Fibroblast of lung (primary cell): ENCODE results near the gene PROSER2. TPM values are rescaled to one million over a fixed set of nuclear protein-coding genes. Genes with fewer than 3 reads are reported as not detected.

Experiments
- DNase-seq, 2 donors: peaks; one replicate each; pipeline versions ENCODE4 v3.0.0 to v3.0.0-alpha.2; 2010; ENCODE audit warnings: low read depth in 2 of 2
- H2AFZ ChIP-seq: 2 replicates; pipeline ENCODE4 v1.5.1; 2012; ENCODE audit warnings: low read length, control low read depth, inconsistent platforms
- H3K27ac ChIP-seq: 2 replicates; pipeline ENCODE4 v1.5.1; 2011; ENCODE audit warnings: low read length, control low read depth; ENCODE audit not compliant: insufficient read depth
- H3K27me3 ChIP-seq: 2 replicates; pipeline ENCODE4 v1.5.1; 2011; ENCODE audit warnings: mild to moderate bottlenecking, low read length; ENCODE audit not compliant: control insufficient read depth, insufficient read depth
- H3K36me3 ChIP-seq: 2 replicates; pipeline ENCODE4 v1.5.1; 2011; ENCODE audit warnings: low read length; ENCODE audit not compliant: control insufficient read depth, insufficient read depth
- H3K4me1 ChIP-seq: 2 replicates; pipeline ENCODE4 v1.5.1; 2011; ENCODE audit warnings: low read length; ENCODE audit not compliant: control insufficient read depth, insufficient read depth; ENCODE audit errors: extremely low read depth
- H3K4me2 ChIP-seq: 2 replicates; pipeline ENCODE4 v1.5.1; 2011; ENCODE audit warnings: low read length, control low read depth; ENCODE audit not compliant: insufficient read depth; ENCODE audit errors: extremely low read depth
- H3K4me3 ChIP-seq, 4 experiments: fragments of 200-600 bp in 1 of 4; sonication (generic) in 1 of 4; replicated peaks in 1 of 4; 2 replicates each; pipeline ENCODE4 v1.5.1; 2011 to 2016; ENCODE audit warnings: low read length in 4 of 4, low read depth in 3 of 4, mild to moderate bottlenecking in 3 of 4, control low read depth in 2 of 4, inconsistent platforms in 1 of 4, mixed read lengths in 1 of 4; ENCODE audit not compliant: insufficient read depth in 1 of 4; ENCODE audit errors: control extremely low read depth in 1 of 4
- H3K79me2 ChIP-seq: 2 replicates; pipeline ENCODE4 v1.5.1; 2012; ENCODE audit warnings: mild to moderate bottlenecking, low read length, inconsistent platforms; ENCODE audit not compliant: control insufficient read depth, insufficient read depth
- H3K9ac ChIP-seq: 2 replicates; pipeline ENCODE4 v1.5.1; 2011; ENCODE audit warnings: mild to moderate bottlenecking, low read length, control low read depth; ENCODE audit not compliant: insufficient read depth
- H3K9me3 ChIP-seq: 2 replicates; pipeline ENCODE4 v1.5.1; 2012; ENCODE audit warnings: low read depth, low read length; ENCODE audit not compliant: control insufficient read depth, insufficient read depth
- H4K20me1 ChIP-seq: 2 replicates; pipeline ENCODE4 v1.5.1; 2011; ENCODE audit warnings: low read length; ENCODE audit not compliant: control insufficient read depth, insufficient read depth; ENCODE audit errors: extremely low read depth
- EZH2 ChIP-seq: IDR thresholded peaks from 2 replicates; pipeline ENCODE4 v1.5.1; 2012; ENCODE audit warnings: low read length, control low read depth, mild to moderate bottlenecking; ENCODE audit errors: missing control alignments
- polyA plus RNA-seq, 2 donors: library from polyadenylated mRNA; depleted of rRNA in 1 of 2; stranded (reverse) in 1 of 2; unstranded in 1 of 2; fragments of >200 nt; gene quantifications; 2 replicates each; pipeline ENCODE4 v1.2.1, GENCODE V29; 2011 to 2012; ENCODE audit warnings: missing spikeins in 1 of 2
- total RNA-seq: library from RNA; depleted of rRNA; stranded (reverse); fragments of >200 nt; gene quantifications from 2 replicates; pipeline ENCODE4 v1.2.1, GENCODE V29; 2014
- TF ChIP-seq, protein P1 (sequence below), 2 donors: IDR thresholded peaks in 1 of 2; conservative IDR thresholded peaks in 1 of 2; 1 replicate in 1 of 2; 2 replicates in 1 of 2; pipeline ENCODE4 v1.5.1; 2011 to 2012; ENCODE audit warnings: low read length in 2 of 2, control low read depth in 1 of 2, inconsistent platforms in 1 of 2, low read depth in 1 of 2, mild to moderate bottlenecking in 1 of 2

Gene PROSER2
- total and polyA plus RNA-seq, 2 donors (not counting 1 experiment from before 2014, with no cell fraction given), result 1.2 to 2.6 TPM

DNA sequence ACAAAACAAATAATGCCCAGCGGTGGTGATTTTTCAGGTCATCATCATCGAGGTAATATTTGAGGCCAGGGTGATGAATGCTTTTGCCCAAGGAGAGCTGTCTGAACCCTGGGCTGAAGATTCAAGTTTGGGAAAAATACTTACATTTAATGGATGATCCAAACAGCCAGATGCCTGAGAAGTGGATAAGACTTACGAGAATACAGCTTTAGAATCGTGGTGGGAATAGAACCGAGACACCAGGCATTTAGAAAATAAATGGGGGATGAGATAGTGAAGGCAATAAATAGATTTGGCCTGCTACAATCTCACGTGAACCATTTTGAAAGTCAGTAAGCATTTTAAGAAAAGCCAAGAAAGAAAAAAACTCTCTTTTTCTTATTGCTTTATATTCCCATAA is 12.2 kb upstream of the PROSER2 start:
- Histone ChIP-seq H3K9ac (no peak overlapping the region), H3K27ac (no peak overlapping the region), H4K20me1 (no peaks in the 10 kb centered on the region), H2AFZ (no peak overlapping the region), H3K79me2 (no peaks in the 10 kb centered on the region), H3K9me3 (no peaks in the 10 kb centered on the region), H3K4me3 (no peak overlapping the region), H3K27me3 (no peaks in the 10 kb centered on the region), H3K4me1 (peaks cover 2% of the 10 kb centered on the region), H3K4me2 (no peak overlapping the region), H3K36me3 (no peaks in the 10 kb centered on the region)
- no peak for TF ChIP-seq EZH2
- TF ChIP-seq, protein P1, sequence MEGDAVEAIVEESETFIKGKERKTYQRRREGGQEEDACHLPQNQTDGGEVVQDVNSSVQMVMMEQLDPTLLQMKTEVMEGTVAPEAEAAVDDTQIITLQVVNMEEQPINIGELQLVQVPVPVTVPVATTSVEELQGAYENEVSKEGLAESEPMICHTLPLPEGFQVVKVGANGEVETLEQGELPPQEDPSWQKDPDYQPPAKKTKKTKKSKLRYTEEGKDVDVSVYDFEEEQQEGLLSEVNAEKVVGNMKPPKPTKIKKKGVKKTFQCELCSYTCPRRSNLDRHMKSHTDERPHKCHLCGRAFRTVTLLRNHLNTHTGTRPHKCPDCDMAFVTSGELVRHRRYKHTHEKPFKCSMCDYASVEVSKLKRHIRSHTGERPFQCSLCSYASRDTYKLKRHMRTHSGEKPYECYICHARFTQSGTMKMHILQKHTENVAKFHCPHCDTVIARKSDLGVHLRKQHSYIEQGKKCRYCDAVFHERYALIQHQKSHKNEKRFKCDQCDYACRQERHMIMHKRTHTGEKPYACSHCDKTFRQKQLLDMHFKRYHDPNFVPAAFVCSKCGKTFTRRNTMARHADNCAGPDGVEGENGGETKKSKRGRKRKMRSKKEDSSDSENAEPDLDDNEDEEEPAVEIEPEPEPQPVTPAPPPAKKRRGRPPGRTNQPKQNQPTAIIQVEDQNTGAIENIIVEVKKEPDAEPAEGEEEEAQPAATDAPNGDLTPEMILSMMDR (conservative IDR thresholded peaks at IDR 0.05 in 1 of 2, IDR thresholded peaks at IDR 0.05 in 1 of 2; ENCODE audit: low read depth in 1 of 2, low read length in 2 of 2), result no peak
- DNase-seq, result no peak

- H3K9me3 ChIP-seq, result no peaks in the 10 kb centered on the region
- no peak for DNase-seq
- no peak overlapping the region for H3K27ac ChIP-seq
- TF ChIP-seq, protein P1 (conservative IDR thresholded peaks at IDR 0.05 in 1 of 2, IDR thresholded peaks at IDR 0.05 in 1 of 2; ENCODE audit: low read depth in 1 of 2, low read length in 2 of 2), result no peak
- TF ChIP-seq EZH2, result no peak
- peaks cover 2% of the 10 kb centered on the region for H3K4me1 ChIP-seq
- no peak overlapping the region for H3K4me3 ChIP-seq
- no peak overlapping the region for H3K4me2 ChIP-seq
- no peak overlapping the region for H2AFZ ChIP-seq
- no peaks in the 10 kb centered on the region for H3K27me3 ChIP-seq
- no peak overlapping the region for H3K9ac ChIP-seq
- H3K36me3 ChIP-seq, result no peaks in the 10 kb centered on the region
- no peaks in the 10 kb centered on the region for H3K79me2 ChIP-seq
- H4K20me1 ChIP-seq, result no peaks in the 10 kb centered on the region
These were observed 10.0 kb upstream of the PROSER2 start for GRCh38 chr10:11813177-11813576.

GRCh38 chr10:11813855-11814567 is 9.1 kb upstream of the PROSER2 start:
- Histone ChIP-seq H3K4me2 (no peak overlapping the region), H3K4me3 (no peak overlapping the region), H2AFZ (no peak overlapping the region), H3K27me3 (no peaks in the 10 kb centered on the region), H3K4me1 (peaks cover 2% of the 10 kb centered on the region), H3K36me3 (no peaks in the 10 kb centered on the region), H3K79me2 (no peaks in the 10 kb centered on the region), H3K9me3 (no peaks in the 10 kb centered on the region), H3K9ac (no peak overlapping the region), H3K27ac (no peak overlapping the region), H4K20me1 (no peaks in the 10 kb centered on the region)
- no peak for TF ChIP-seq EZH2
- TF ChIP-seq, protein P1 (conservative IDR thresholded peaks at IDR 0.05 in 1 of 2, IDR thresholded peaks at IDR 0.05 in 1 of 2; ENCODE audit: low read depth in 1 of 2, low read length in 2 of 2), result no peak
- no peak for DNase-seq
